Measurements from ENCODE around the gene KLHL4.

KLHL4 gene

DNA sequence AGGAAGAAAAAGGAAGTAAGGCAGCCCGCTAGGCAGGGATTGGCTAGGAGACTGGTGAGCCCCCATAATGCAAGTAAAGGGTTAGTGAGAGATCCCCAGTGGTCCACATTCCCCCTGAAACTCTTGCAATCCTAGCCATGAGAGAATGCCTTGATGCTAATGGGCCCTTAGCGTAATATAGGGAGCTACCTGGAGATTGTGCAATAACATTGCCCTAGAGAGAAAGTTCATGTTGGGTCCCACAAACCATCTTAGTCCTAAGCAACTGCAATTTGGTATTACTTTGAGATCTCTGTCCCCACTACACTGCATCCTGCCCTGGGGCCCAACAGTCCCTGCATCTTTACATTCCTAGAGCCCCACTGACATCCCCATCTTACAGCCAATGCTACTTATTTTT is 188.5 kb downstream of the KLHL4 start:
- DNase-seq (ENCODE audit: low read depth, low spot score): no peak
- CTCF ChIA-PET: no interaction called here
- H3K4me3 ChIP-seq (ENCODE audit: low read depth, low read length): no peak overlapping the region
- TF ChIP-seq CTCF (IDR thresholded peaks at IDR 0.05; ENCODE audit: insufficient read depth, low read length, missing control alignments): no peak
- POLR2A ChIA-PET: no interaction called here

DNA sequence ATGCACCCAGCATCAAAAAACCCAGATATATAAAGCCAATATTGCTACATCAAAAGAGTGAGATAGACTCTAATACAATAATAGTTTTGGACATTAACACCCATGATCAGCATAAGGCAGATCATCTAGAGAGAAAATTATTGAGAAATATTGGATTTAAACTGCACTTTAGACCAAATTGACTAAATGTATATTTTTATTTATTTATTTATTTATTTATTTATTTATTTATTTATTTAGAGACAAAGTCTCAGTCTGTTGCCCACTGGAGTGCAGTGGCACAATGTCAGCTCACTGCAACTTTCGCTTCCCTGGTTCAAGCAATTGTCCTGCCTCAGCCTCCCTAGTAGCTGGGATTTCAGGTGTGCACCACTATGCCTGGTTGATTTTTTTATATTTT is 193.0 kb downstream of the KLHL4 start:
- no peak for TF ChIP-seq CTCF (IDR thresholded peaks at IDR 0.05; ENCODE audit: insufficient read depth, low read length, missing control alignments)
- no peak for DNase-seq (ENCODE audit: low read depth, low spot score)
- no peak overlapping the region for H3K4me3 ChIP-seq (ENCODE audit: low read depth, low read length)
- ChIA-PET CTCF (no interaction called here), POLR2A (no interaction called here)

Measured in AG04449 (cell line).